Neutrophil (primary cell): ENCODE data around the gene FKBP2.
A peak's percentile ranks its signal among the peaks of the same experiment; 100 is the strongest.
"Not testable (repeated sequence)": the region's sequence is repeated elsewhere in the genome, so short reads cannot be mapped to it uniquely, and the experiment has no call there.

ENCODE experiments used
- H3K27ac ChIP-seq: fragments of 200-600 bp; sonication (generic); 2 replicates; pipeline ENCODE4 v1.5.1; 2016; ENCODE audit warnings: mild to moderate bottlenecking, moderate library complexity
- H3K27me3 ChIP-seq: fragments of 200-600 bp; sonication (generic); 2 replicates; pipeline ENCODE4 v1.6.0; 2016; ENCODE audit warnings: mild to moderate bottlenecking
- H3K36me3 ChIP-seq: fragments of 200-600 bp; sonication (generic); 2 replicates; pipeline ENCODE4 v1.5.1; 2017
- H3K4me1 ChIP-seq, 2 experiments: fragments of 200-600 bp in 1 of 2; sonication (generic) in 1 of 2; 1 replicate in 1 of 2; 2 replicates in 1 of 2; pipeline versions ENCODE4 v1.5.1 to v1.6.1; 2013 to 2016; ENCODE audit warnings: low read depth in 1 of 2, low read length in 1 of 2, mild to moderate bottlenecking in 1 of 2, moderate library complexity in 1 of 2; ENCODE audit not compliant: control insufficient read depth in 1 of 2, insufficient read depth in 1 of 2
- H3K4me3 ChIP-seq, 2 experiments: fragments of 200-600 bp in 1 of 2; sonication (generic) in 1 of 2; 1 replicate in 1 of 2; 2 replicates in 1 of 2; pipeline ENCODE4 v1.5.1; 2013 to 2016; ENCODE audit warnings: low read depth in 1 of 2, low read length in 1 of 2, mild to moderate bottlenecking in 1 of 2, moderate library complexity in 1 of 2
- H3K9me3 ChIP-seq: fragments of 200-600 bp; sonication (generic); 2 replicates; pipeline ENCODE4 v1.5.1; 2016
- CTCF ChIP-seq: fragments of 200-600 bp; sonication (generic); IDR thresholded peaks from 2 replicates; pipeline ENCODE4 v1.5.1; 2016; ENCODE audit warnings: antibody characterized with exemption

Gene FKBP2

GRCh38 chr11:64245797-64246620 is 5.1 kb downstream of the FKBP2 start:
- peak overlapping the region; percentile 55 to 85 for H3K4me3 ChIP-seq

GRCh38 chr11:64246621-64246870 is 5.7 kb downstream of the FKBP2 start:
- H3K27ac ChIP-seq, H3K9me3 ChIP-seq, H3K36me3 ChIP-seq: not testable (repeated sequence)
- Histone ChIP-seq H3K27me3 (peaks cover 16% of the 10 kb centered on the region), H3K4me3 (peak overlapping the region; percentile 76 to 85), H3K4me1 (peaks cover 48 to 57% of the 10 kb centered on the region in 2 experiments)

More at GRCh38 chr11:64245797-64246620, 5.1 kb downstream of the FKBP2 start:
- peaks cover 47 to 58% of the 10 kb centered on the region in 2 experiments for H3K4me1 ChIP-seq
- no peak for TF ChIP-seq CTCF
- peaks cover 16% of the 10 kb centered on the region for H3K27me3 ChIP-seq
- no peaks in the 10 kb centered on the region for H3K9me3 ChIP-seq
- no peaks in the 10 kb centered on the region for H3K36me3 ChIP-seq
- H3K27ac ChIP-seq = peak overlapping the region; percentile 13

GRCh38 chr11:64246871-64247728 is 6.2 kb downstream of the FKBP2 start, which contains the start of gene PPP1R14B:
Gene PPP1R14B, minus strand, starts transcription at chr11:64246943. Its CDS starts 270 bp downstream, at chr11:64246673.
- Histone ChIP-seq H3K4me3 (peak within 1 kb of the TSS; percentile 76 to 85), H3K27ac (peak within 1 kb of the TSS; percentile 59), H3K36me3 (no peaks in the 10 kb centered on the region), H3K27me3 (peaks cover 16% of the 10 kb centered on the region), H3K4me1 (peaks cover 50 to 57% of the 10 kb centered on the region in 2 experiments), H3K9me3 (no peaks in the 10 kb centered on the region)
- peak; percentile 41 for TF ChIP-seq CTCF

GRCh38 chr11:64247729-64248531 is 7.0 kb downstream of the FKBP2 start:
- H3K27me3 ChIP-seq = peaks cover 16% of the 10 kb centered on the region
- H3K4me1 ChIP-seq = peaks cover 49 to 57% of the 10 kb centered on the region in 2 experiments

GRCh38 chr11:64248578-64248977 is 7.7 kb downstream of the FKBP2 start:
- Histone ChIP-seq H3K4me1 (peaks cover 47 to 59% of the 10 kb centered on the region in 2 experiments), H3K4me3 (no peak overlapping the region), H3K9me3 (no peaks in the 10 kb centered on the region), H3K36me3 (no peaks in the 10 kb centered on the region), H3K27me3 (peaks cover 16% of the 10 kb centered on the region), H3K27ac (no peak overlapping the region)
- no peak for TF ChIP-seq CTCF

More at GRCh38 chr11:64247729-64248531, 7.0 kb downstream of the FKBP2 start:
- H3K27ac ChIP-seq = no peak overlapping the region
- TF ChIP-seq CTCF = no peak
- H3K9me3 ChIP-seq = no peaks in the 10 kb centered on the region
- H3K4me3 ChIP-seq = peak overlapping the region; percentile 76 to 85
- H3K36me3 ChIP-seq = no peaks in the 10 kb centered on the region
